ENCODE results near the gene SSX2IP. TPM values are rescaled to one million over a fixed set of nuclear protein-coding genes. Genes with fewer than 3 reads are reported as not detected.
A peak's percentile ranks its signal among the peaks of the same experiment; 100 is the strongest.

Gene SSX2IP
- total RNA-seq, 6 experiments from 2014 or later, result 78.3 to 128 (median 121) TPM

DNA sequence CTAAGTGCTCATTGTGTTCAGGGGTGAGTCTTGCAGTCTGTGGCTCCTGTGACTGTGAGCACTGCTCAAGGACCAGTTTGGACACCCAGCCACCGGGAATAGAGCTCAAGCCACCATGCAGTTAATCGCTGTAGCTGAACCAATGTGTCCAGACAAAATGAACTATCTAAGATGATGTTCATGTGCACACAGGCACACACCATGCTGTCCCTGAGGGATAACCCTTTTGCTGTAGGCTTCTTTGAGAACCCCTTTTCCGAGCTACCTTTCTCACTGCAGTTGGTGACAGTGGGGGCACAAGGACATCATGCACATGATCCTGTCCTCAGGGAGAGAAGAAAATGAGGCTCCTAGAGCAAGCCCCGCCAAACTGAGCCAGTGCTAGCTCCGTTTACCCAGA lies 65.4 kb downstream of the SSX2IP start:
- no peaks in the 10 kb centered on the region for H3K9me3 Mint-ChIP-seq
- peaks cover 30% of the 10 kb centered on the region for H3K4me1 Mint-ChIP-seq (ENCODE audit: low read depth)
- peaks cover 5% of the 10 kb centered on the region; the same call in 1 of the 2 replicates for H3K27me3 Mint-ChIP-seq (ENCODE audit: insufficient read depth)
- no peak overlapping the region for H3K4me3 Mint-ChIP-seq
- TF ChIP-seq CTCF (IDR thresholded peaks at IDR 0.05), result no peak
- H3K27ac Mint-ChIP-seq, result no peak overlapping the region
- no peaks in the 10 kb centered on the region for H3K36me3 Mint-ChIP-seq (ENCODE audit: low read depth)
- DNase-seq, result no peak

- no peak for TF ChIP-seq CTCF (IDR thresholded peaks at IDR 0.05)
- H3K36me3 Mint-ChIP-seq (ENCODE audit: low read depth), result no peaks in the 10 kb centered on the region
- no peak overlapping the region for H3K27ac Mint-ChIP-seq
Measured at GRCh38 chr1:84621553-84621952, 68.7 kb downstream of the SSX2IP start.

DNA sequence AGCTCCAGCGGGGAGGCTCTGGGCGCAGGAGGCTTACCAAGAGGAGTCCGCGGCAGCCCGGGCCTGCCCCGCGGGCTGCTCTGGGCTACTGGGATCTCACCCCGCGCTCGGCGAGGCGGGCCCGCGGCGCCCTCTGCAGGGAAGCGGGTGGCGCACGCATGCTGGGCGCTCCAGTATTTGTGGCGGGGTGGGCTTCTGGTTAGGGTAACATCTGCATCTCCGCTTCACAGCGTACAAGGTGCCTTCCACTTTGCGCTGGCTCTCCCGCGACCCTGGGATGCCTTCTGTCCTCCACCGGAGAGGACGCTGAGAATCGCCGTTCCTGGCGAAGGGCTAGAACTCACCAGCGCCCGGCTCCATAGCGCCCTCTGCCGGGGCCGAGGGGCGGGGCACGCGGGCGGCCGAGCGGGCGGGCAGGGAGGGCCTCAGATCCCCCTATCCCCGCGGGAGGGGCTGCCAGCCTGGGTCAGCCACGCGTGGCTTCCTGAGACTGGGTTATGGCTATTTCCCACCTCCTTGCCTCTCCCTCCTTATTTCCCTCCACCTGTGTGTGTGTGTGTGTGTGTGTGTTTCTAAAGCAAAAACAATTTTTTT lies 69.4 kb downstream of the SSX2IP start:
- Mint-ChIP-seq H3K36me3 (ENCODE audit: low read depth) (no peaks in the 10 kb centered on the region), H3K9me3 (no peaks in the 10 kb centered on the region), H3K27ac (peak overlapping the region; percentile 99), H3K27me3 (ENCODE audit: insufficient read depth) (peaks cover 5% of the 10 kb centered on the region; the same call in 1 of the 2 replicates), H3K4me1 (ENCODE audit: low read depth) (peaks cover 41% of the 10 kb centered on the region), H3K4me3 (peak overlapping the region; percentile 92)
- peak; percentile 60 for DNase-seq
- peak; percentile 99 for TF ChIP-seq CTCF (IDR thresholded peaks at IDR 0.05)

More at GRCh38 chr1:84621553-84621952, 68.7 kb downstream of the SSX2IP start:
- Mint-ChIP-seq H3K4me1 (ENCODE audit: low read depth) (peaks cover 41% of the 10 kb centered on the region), H3K9me3 (no peaks in the 10 kb centered on the region), H3K4me3 (no peak overlapping the region), H3K27me3 (ENCODE audit: insufficient read depth) (peaks cover 5% of the 10 kb centered on the region; the same call in 1 of the 2 replicates)
- no peak for DNase-seq

DNA sequence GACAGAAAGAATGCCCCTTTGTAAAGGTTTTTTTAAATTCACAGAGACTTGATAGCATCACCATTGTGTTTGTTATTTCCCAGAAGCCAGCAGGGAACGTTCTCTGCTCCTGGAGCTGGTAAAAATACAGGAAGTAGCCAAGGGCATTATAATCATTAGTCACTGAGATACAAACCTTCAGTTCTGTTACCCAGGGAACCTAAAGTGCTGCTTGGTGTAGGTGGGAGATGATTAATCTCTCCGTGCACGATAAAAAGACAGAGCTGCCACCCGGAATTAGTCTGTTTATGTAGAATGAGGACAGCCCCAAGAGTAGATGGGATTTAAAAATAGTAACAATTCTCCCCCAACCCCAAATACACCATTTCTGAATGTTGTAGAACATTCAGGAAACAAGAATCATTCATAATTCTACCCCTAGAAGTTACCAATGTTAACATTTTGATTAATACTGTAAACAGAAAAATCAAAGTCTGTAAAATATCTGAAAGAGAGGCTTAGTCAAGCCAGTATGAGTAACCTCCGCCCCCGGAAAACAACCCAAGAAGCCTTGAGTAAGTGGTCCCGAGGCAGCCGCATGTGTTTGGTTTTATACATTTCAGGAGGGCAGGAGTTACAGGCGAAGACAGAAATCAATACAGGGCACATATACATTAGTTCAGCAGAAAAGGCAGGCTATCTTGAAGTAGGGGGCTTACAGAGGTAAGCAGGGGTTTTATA lies 70.7 kb downstream of the SSX2IP start:
- TF ChIP-seq CTCF (IDR thresholded peaks at IDR 0.05), result no peak
- Mint-ChIP-seq H3K4me3 (peak overlapping the region; percentile 92), H3K27ac (peak overlapping the region; percentile 99), H3K9me3 (peaks cover 6% of the 10 kb centered on the region), H3K36me3 (ENCODE audit: low read depth) (peaks cover 6% of the 10 kb centered on the region), H3K27me3 (ENCODE audit: insufficient read depth) (peaks cover 2% of the 10 kb centered on the region; the same call in 1 of the 2 replicates), H3K4me1 (ENCODE audit: low read depth) (peaks cover 41% of the 10 kb centered on the region)
- DNase-seq, result peak; percentile 95

DNA sequence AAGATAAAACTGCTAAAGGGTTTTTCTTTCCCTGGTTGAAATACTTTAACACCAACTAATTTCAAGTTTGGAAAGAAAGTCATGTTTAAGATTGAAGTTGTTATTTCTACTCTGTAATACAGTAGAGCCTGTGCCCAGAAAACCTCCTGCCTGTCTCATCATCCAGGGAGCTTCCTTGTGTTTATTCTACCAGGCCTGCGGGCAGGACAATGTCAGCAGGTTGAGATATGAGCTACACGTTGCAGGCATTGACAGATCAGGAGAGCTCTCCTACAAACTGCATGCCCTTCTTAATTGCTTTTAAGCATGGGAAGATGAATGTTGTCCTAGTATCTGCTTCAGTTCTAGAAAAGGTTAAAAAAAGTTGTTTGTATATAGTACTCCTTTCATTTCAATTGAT lies 72.9 kb downstream of the SSX2IP start:
- no peak for DNase-seq
- Mint-ChIP-seq H3K4me3 (no peak overlapping the region), H3K4me1 (ENCODE audit: low read depth) (peaks cover 37% of the 10 kb centered on the region), H3K27me3 (ENCODE audit: insufficient read depth) (peaks cover 1% of the 10 kb centered on the region; the same call in 1 of the 2 replicates), H3K27ac (no peak overlapping the region), H3K9me3 (peaks cover 24% of the 10 kb centered on the region), H3K36me3 (ENCODE audit: low read depth) (peaks cover 23% of the 10 kb centered on the region)
- no peak for TF ChIP-seq CTCF (IDR thresholded peaks at IDR 0.05)
